HepG2 (cell line): ENCODE data around the gene FGFR2. TPM values are rescaled to one million over a fixed set of nuclear protein-coding genes. Genes with fewer than 3 reads are reported as not detected.

ENCODE experiments used
- ATAC-seq: fragments of 200-7000 bp; cut with Tn5 transposase; 3 replicates; pipeline ENCODE4 v1.9.1; 2020; ENCODE audit warnings: mild to moderate bottlenecking, moderate library complexity
- BruUV-seq: library from RNA; stranded (reverse); fragments of 400-500 nt; replicated peaks from 2 replicates; lab custom pipeline; 2021; lab: Mats Ljungman, UMichigan
- CTCF ChIA-PET: fragments of 300-600 bp; formaldehyde crosslinking; extraction: SDS; loops from one replicate; lab custom pipeline; 2021; ENCODE audit warnings: low total read pairs, inconsistent platforms, low intra/inter-chr PET ratio; lab: Yijun Ruan, JAX
- POLR2A ChIA-PET: fragments of 350-600 bp; sonication (Branson Sonifier 250); formaldehyde crosslinking; loops from one replicate; lab custom pipeline; 2020; ENCODE audit warnings: antibody characterized with exemption, inconsistent platforms; lab: Yijun Ruan, JAX
- DNase-seq: peaks from one replicate; pipeline ENCODE4 v3.0.0-alpha.2; 2015; ENCODE audit warnings: low spot score
- FAIRE-seq: peaks from 3 replicates; lab custom pipeline; 2011; peaks lifted over from hg19 to GRCh38; lab: Jason Lieb, UNC
- H2AFZ ChIP-seq: one replicate; pipeline ENCODE4 v1.6.1; 2011; ENCODE audit warnings: low read length, inconsistent platforms
- H3K27ac ChIP-seq: fragments of 300-600 bp; 3 replicates; pipeline ENCODE4 v1.8.0; 2011; ENCODE audit warnings: mixed run types, mild to moderate bottlenecking, mixed read lengths, low read length, inconsistent platforms; ENCODE audit not compliant: insufficient read depth; ENCODE audit errors: extremely low read length
- H3K27me3 ChIP-seq, 2 experiments: fragments of 200-600 bp in 1 of 2; 2 replicates in 1 of 2; 3 replicates in 1 of 2; pipeline versions ENCODE4 v1.6.0 to v1.8.0; 2011; ENCODE audit warnings: low read length in 2 of 2, mild to moderate bottlenecking in 2 of 2, moderate library complexity in 2 of 2, inconsistent platforms in 1 of 2; ENCODE audit not compliant: insufficient read depth in 2 of 2, control insufficient read depth in 1 of 2
- H3K36me3 ChIP-seq, 2 experiments: fragments of 200-600 bp in 1 of 2; replicated peaks in 1 of 2; 2 replicates in 1 of 2; 3 replicates in 1 of 2; pipeline versions ENCODE4 v1.5.1 to v1.8.0; 2011; ENCODE audit warnings: low read length in 2 of 2, inconsistent platforms in 1 of 2; ENCODE audit not compliant: insufficient read depth in 2 of 2, control insufficient read depth in 1 of 2
- H3K4me1 ChIP-seq: 2 replicates; pipeline ENCODE4 v1.5.1; 2012; ENCODE audit warnings: low read length, inconsistent platforms; ENCODE audit not compliant: insufficient read depth
- H3K4me2 ChIP-seq: 2 replicates; pipeline ENCODE4 v1.6.0; 2011; ENCODE audit warnings: low read depth, low read length, inconsistent platforms
- H3K4me3 ChIP-seq, 3 experiments: fragments of 200-600 bp in 1 of 3; sonication (generic), shearing (Covaris generic) in 1 of 3; replicated peaks in 1 of 3; 2 replicates each; pipeline ENCODE4 v1.5.1; 2011 to 2016; ENCODE audit warnings: low read length in 3 of 3, inconsistent platforms in 2 of 3, low read depth in 2 of 3, mild to moderate bottlenecking in 2 of 3, control low read depth in 1 of 3, mixed read lengths in 1 of 3; ENCODE audit not compliant: insufficient read depth in 1 of 3
- H3K79me2 ChIP-seq: one replicate; pipeline ENCODE4 v1.6.1; 2011; ENCODE audit warnings: low read length, inconsistent platforms; ENCODE audit not compliant: insufficient read depth
- H3K9ac ChIP-seq: 2 replicates; pipeline ENCODE4 v1.6.0; 2011; ENCODE audit warnings: mild to moderate bottlenecking, low read depth, low read length, inconsistent platforms; ENCODE audit not compliant: insufficient read depth
- H3K9me3 ChIP-seq: 2 replicates; pipeline ENCODE4 v1.5.1; 2012; ENCODE audit warnings: mild to moderate bottlenecking, low read length
- H4K20me1 ChIP-seq: 2 replicates; pipeline ENCODE4 v1.6.0; 2011; ENCODE audit warnings: inconsistent platforms, mild to moderate bottlenecking, low read length, moderate library complexity; ENCODE audit not compliant: insufficient read depth
- ATF7 ChIP-seq, 2 experiments: fragments of 450-650 bp in 1 of 2; sonication (generic) in 1 of 2; formaldehyde crosslinking in 1 of 2; IDR thresholded peaks; 2 replicates each; pipeline versions ENCODE4 v1.4.0 to v1.6.1; 2016 to 2020; ENCODE audit warnings: antibody characterized with exemption in 1 of 2, mild to moderate bottlenecking in 1 of 2, missing genetic modification reagents in 1 of 2
- CREB1 ChIP-seq, 2 experiments: fragments of 450-650 bp in 1 of 2; IDR thresholded peaks; 2 replicates each; pipeline ENCODE4 v1.6.1; 2016 to 2017; ENCODE audit warnings: control low read depth in 1 of 2, mild to moderate bottlenecking in 1 of 2, missing compliant biosample characterization in 1 of 2, missing genetic modification characterization in 1 of 2
- DMAP1 ChIP-seq: IDR thresholded peaks from 2 replicates; pipeline ENCODE4 v1.6.1; 2016
- FLYWCH1 ChIP-seq: sonication (generic); formaldehyde crosslinking; IDR thresholded peaks from 2 replicates; pipeline ENCODE4 v1.8.1; 2023; ENCODE audit warnings: mild to moderate bottlenecking, missing genetic modification reagents
- KLF9 ChIP-seq: IDR thresholded peaks from 2 replicates; pipeline ENCODE4 v1.6.1; 2016; ENCODE audit warnings: low read depth
- ZNF768 ChIP-seq: sonication (generic); formaldehyde crosslinking; IDR thresholded peaks from 2 replicates; pipeline ENCODE4 v1.4.0; 2020; ENCODE audit warnings: missing genetic modification reagents
- WGBS: methylation state at CpG from one replicate; pipeline ENCODE4 v1.1.6; 2017; ENCODE audit warnings: low lambda C conversion rate; 5-methylcytosine and 5-hydroxymethylcytosine counted together
- in situ Hi-C: cut with HindIII; loops from 2 replicates; pipeline ENCODE4 v1.10.0; 2017; ENCODE audit warnings: low pct_unique_long_range_greater_than_20kb; ENCODE audit not compliant: extremely low pct_ligation_motif_present
- intact Hi-C: fragments of 100-400 bp; cut with micrococcal nuclease; formaldehyde crosslinking; loops from one replicate; pipeline ENCODE4 v1.10.0; 2022; ENCODE audit not compliant: unreplicated experiment
- polyA plus RNA-seq, 8 experiments: library from polyadenylated mRNA; depleted of rRNA in 3 of 8; stranded (reverse) in 7 of 8; unstranded in 1 of 8; fragments of >200 nt; fragmentation: Illumina TruSeq in 4 of 8; extraction: Trizol in 4 of 8; gene quantifications; 2 replicates each; pipeline versions ENCODE4 v1.2.1 to v1.2.3, GENCODE V29; 2011 to 2016; ENCODE audit warnings: low read depth in 4 of 8, missing spikeins in 1 of 8, mixed read lengths in 1 of 8; ENCODE audit not compliant: insufficient read depth in 1 of 8
- total RNA-seq, 5 experiments: library from RNA; depleted of rRNA; stranded (reverse); fragments of >200 nt; fragmentation: Illumina TruSeq; extraction: Trizol; gene quantifications; 2 replicates each; pipeline ENCODE4 v1.2.3, GENCODE V29; 2016; ENCODE audit warnings: low read depth in 1 of 5
- TF ChIP-seq, protein P1 (sequence below): sonication (generic); formaldehyde crosslinking; IDR thresholded peaks from 2 replicates; pipeline ENCODE4 v1.4.0; 2020; ENCODE audit warnings: missing genetic modification reagents

The FGFR2 gene
- total and polyA plus RNA-seq, 2 of the 13 experiments (the other 11 are each of a cell fraction or from before 2014, with no cell fraction given): 1.6 to 2.6 TPM

DNA sequence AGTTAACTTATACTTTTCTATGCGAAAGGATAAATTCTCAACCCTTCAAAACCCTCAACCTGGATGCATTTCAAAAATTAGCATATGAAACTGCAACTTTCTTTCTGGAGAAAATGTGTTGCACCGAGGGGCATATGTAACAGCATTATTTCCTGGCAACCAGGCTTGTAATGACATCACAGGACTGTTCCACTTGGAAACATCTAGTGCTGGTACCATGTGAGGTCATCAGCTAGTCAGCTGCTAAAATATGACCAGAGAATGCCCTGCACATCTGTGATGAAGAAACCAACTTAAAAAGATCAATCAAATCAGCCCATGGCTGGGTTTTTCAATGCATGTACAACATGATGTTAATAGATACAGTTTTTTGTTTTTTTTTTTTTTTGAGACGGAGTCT is 40.0 kb downstream of the FGFR2 start:
- DNase-seq: no peak
- H3K9me3 ChIP-seq: no peaks in the 10 kb centered on the region
- H3K4me1 ChIP-seq: peaks cover 24% of the 10 kb centered on the region
- no peak overlapping the region for H3K27ac ChIP-seq
- no peak overlapping the region for H2AFZ ChIP-seq
- in situ Hi-C loops: no loop called here
- no peaks in the 10 kb centered on the region; a peak in 1 of 5 replicates for H3K27me3 ChIP-seq
- H3K79me2 ChIP-seq: no peaks in the 10 kb centered on the region
- no peaks in the 10 kb centered on the region for H4K20me1 ChIP-seq
- H3K36me3 ChIP-seq: no peaks in the 10 kb centered on the region
- BruUV-seq: no TSS peak
- POLR2A ChIA-PET: interaction anchor here (0.6 kb wide), 1 partner anchor 515 kb away, joined by 4 read pairs; no protein-coding TSS in a partner anchor
- H3K4me3 ChIP-seq: no peak overlapping the region
- no peak overlapping the region for H3K9ac ChIP-seq
- no peak for ATAC-seq
- intact Hi-C loops: no loop called here
- CTCF ChIA-PET: no interaction called here
- TF ChIP-seq ATF7 (IDR thresholded peaks at IDR 0.05) (peak; percentile 40; the same call in 1 of the 2 replicates), ATF7 (CRISPR knock-in tag; IDR thresholded peaks at IDR 0.05) (no peak), FLYWCH1 (CRISPR knock-in tag) (no peak), ZNF768 (no peak), CREB1 (IDR thresholded peaks at IDR 0.05) (peak; percentile 64), CREB1 (CRISPR knock-in tag; IDR thresholded peaks at IDR 0.05) (no peak), KLF9 (CRISPR knock-in tag) (no peak), DMAP1 (CRISPR knock-in tag) (no peak)
- TF ChIP-seq, protein P1, sequence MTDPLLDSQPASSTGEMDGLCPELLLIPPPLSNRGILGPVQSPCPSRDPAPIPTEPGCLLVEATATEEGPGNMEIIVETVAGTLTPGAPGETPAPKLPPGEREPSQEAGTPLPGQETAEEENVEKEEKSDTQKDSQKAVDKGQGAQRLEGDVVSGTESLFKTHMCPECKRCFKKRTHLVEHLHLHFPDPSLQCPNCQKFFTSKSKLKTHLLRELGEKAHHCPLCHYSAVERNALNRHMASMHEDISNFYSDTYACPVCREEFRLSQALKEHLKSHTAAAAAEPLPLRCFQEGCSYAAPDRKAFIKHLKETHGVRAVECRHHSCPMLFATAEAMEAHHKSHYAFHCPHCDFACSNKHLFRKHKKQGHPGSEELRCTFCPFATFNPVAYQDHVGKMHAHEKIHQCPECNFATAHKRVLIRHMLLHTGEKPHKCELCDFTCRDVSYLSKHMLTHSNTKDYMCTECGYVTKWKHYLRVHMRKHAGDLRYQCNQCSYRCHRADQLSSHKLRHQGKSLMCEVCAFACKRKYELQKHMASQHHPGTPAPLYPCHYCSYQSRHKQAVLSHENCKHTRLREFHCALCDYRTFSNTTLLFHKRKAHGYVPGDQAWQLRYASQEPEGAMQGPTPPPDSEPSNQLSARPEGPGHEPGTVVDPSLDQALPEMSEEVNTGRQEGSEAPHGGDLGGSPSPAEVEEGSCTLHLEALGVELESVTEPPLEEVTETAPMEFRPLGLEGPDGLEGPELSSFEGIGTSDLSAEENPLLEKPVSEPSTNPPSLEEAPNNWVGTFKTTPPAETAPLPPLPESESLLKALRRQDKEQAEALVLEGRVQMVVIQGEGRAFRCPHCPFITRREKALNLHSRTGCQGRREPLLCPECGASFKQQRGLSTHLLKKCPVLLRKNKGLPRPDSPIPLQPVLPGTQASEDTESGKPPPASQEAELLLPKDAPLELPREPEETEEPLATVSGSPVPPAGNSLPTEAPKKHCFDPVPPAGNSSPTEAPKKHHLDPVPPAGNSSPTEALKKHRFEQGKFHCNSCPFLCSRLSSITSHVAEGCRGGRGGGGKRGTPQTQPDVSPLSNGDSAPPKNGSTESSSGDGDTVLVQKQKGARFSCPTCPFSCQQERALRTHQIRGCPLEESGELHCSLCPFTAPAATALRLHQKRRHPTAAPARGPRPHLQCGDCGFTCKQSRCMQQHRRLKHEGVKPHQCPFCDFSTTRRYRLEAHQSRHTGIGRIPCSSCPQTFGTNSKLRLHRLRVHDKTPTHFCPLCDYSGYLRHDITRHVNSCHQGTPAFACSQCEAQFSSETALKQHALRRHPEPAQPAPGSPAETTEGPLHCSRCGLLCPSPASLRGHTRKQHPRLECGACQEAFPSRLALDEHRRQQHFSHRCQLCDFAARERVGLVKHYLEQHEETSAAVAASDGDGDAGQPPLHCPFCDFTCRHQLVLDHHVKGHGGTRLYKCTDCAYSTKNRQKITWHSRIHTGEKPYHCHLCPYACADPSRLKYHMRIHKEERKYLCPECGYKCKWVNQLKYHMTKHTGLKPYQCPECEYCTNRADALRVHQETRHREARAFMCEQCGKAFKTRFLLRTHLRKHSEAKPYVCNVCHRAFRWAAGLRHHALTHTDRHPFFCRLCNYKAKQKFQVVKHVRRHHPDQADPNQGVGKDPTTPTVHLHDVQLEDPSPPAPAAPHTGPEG (CRISPR knock-in tag): no peak
- no peak overlapping the region for H3K4me2 ChIP-seq
- no peak for FAIRE-seq
- WGBS: 82% methylated on average over 3 of the region's 3 CpGs
